Endothelial cell of umbilical vein (primary cell): ENCODE measurements around the gene SCGB2A2. TPM values are rescaled to one million over a fixed set of nuclear protein-coding genes. Genes with fewer than 3 reads are reported as not detected.

ENCODE experiments used
- BruUV-seq: library from RNA; stranded (reverse); fragments of 400-500 nt; replicated peaks from 2 replicates; lab custom pipeline; 2021; lab: Mats Ljungman, UMichigan
- CTCF ChIA-PET: fragments of 300-600, 350-600 bp; sonication (Branson Sonifier 250); formaldehyde crosslinking; loops from one replicate; lab custom pipeline; 2021; ENCODE audit warnings: antibody characterized with exemption, inconsistent platforms; lab: Charles Lee
- POLR2A ChIA-PET: fragments of 300-600, 350-600 bp; sonication (Branson Sonifier 250); formaldehyde crosslinking; loops from one replicate; lab custom pipeline; 2021; ENCODE audit warnings: antibody characterized with exemption, inconsistent platforms; lab: Charles Lee
- DNase-seq: peaks from one replicate; pipeline ENCODE4 v3.0.0-alpha.2; 2011; ENCODE audit warnings: low read depth, low spot score
- FAIRE-seq: peaks from 2 replicates; lab custom pipeline; 2011; peaks lifted over from hg19 to GRCh38; lab: Jason Lieb, UNC
- H2AFZ ChIP-seq: 2 replicates; pipeline ENCODE4 v1.6.0; 2012; ENCODE audit warnings: low read depth, low read length, control low read depth, inconsistent platforms
- H3K27ac ChIP-seq: 2 replicates; pipeline ENCODE4 v1.5.1; 2011; ENCODE audit warnings: low read depth, mild to moderate bottlenecking, control low read depth, low read length, moderate library complexity; ENCODE audit not compliant: insufficient read depth
- H3K27me3 ChIP-seq, 2 experiments: 2 replicates each; pipeline versions ENCODE4 v1.6.0 to v1.6.1; 2011; ENCODE audit warnings: low read length in 2 of 2, mixed read lengths in 1 of 2; ENCODE audit not compliant: control insufficient read depth in 2 of 2, insufficient read depth in 2 of 2
- H3K36me3 ChIP-seq, 2 experiments: 2 replicates in 1 of 2; 3 replicates in 1 of 2; pipeline ENCODE4 v1.5.1; 2011; ENCODE audit warnings: low read length in 2 of 2, mild to moderate bottlenecking in 1 of 2, moderate library complexity in 1 of 2; ENCODE audit not compliant: control insufficient read depth in 2 of 2, insufficient read depth in 2 of 2; ENCODE audit errors: extremely low read depth in 1 of 2
- H3K4me1 ChIP-seq: 3 replicates; pipeline ENCODE4 v1.5.1; 2011; ENCODE audit warnings: mild to moderate bottlenecking, low read length; ENCODE audit not compliant: control insufficient read depth, insufficient read depth; ENCODE audit errors: extremely low read depth
- H3K4me2 ChIP-seq: 2 replicates; pipeline ENCODE4 v1.6.1; 2011; ENCODE audit warnings: low read length, control low read depth, mixed read lengths; ENCODE audit not compliant: insufficient read depth
- H3K4me3 ChIP-seq, 3 experiments: fragments of 200-600 bp in 1 of 3; sonication (generic), shearing (Covaris generic) in 1 of 3; replicated peaks in 1 of 3; 2 replicates each; pipeline ENCODE4 v1.5.1; 2011 to 2016; ENCODE audit warnings: control low read depth in 3 of 3, low read length in 3 of 3, mild to moderate bottlenecking in 2 of 3, inconsistent platforms in 1 of 3, low read depth in 1 of 3, moderate library complexity in 1 of 3; ENCODE audit not compliant: insufficient read depth in 1 of 3
- H3K79me2 ChIP-seq: 2 replicates; pipeline ENCODE4 v1.6.0; 2012; ENCODE audit warnings: low read length, inconsistent platforms; ENCODE audit not compliant: control insufficient read depth, insufficient read depth
- H3K9ac ChIP-seq: replicated peaks from 2 replicates; pipeline ENCODE3; 2011; ENCODE audit warnings: low read length, control low read depth; ENCODE audit not compliant: insufficient read depth; ENCODE audit errors: extremely low read depth
- H3K9me1 ChIP-seq: replicated peaks from 3 replicates; pipeline ENCODE4 v1.6.0; 2011; ENCODE audit warnings: mild to moderate bottlenecking, low read length; ENCODE audit not compliant: control insufficient read depth, insufficient read depth; ENCODE audit errors: extremely low read depth
- H3K9me3 ChIP-seq: replicated peaks from 2 replicates; pipeline ENCODE4 v1.5.1; 2012; ENCODE audit warnings: low read length, inconsistent platforms; ENCODE audit not compliant: control insufficient read depth, insufficient read depth
- H4K20me1 ChIP-seq: replicated peaks from 2 replicates; pipeline ENCODE3; 2011; ENCODE audit warnings: mild to moderate bottlenecking, low read length; ENCODE audit not compliant: control insufficient read depth, insufficient read depth; ENCODE audit errors: extremely low read depth
- EZH2 ChIP-seq: IDR thresholded peaks from 2 replicates; pipeline ENCODE4 v1.6.1; 2012; ENCODE audit warnings: borderline replicate concordance, low read depth, mild to moderate bottlenecking, moderate library complexity, low read length, inconsistent platforms; ENCODE audit not compliant: severe bottlenecking
- FOS ChIP-seq: IDR thresholded peaks from 2 replicates; pipeline ENCODE4 v1.6.1; 2011; ENCODE audit warnings: mild to moderate bottlenecking, low read length, moderate library complexity, borderline replicate concordance; ENCODE audit not compliant: insufficient read depth
- GATA2 ChIP-seq: IDR thresholded peaks from 2 replicates; pipeline ENCODE4 v1.7.0; 2011; ENCODE audit warnings: low read depth, mild to moderate bottlenecking, moderate library complexity, mixed read lengths, low read length; ENCODE audit not compliant: insufficient read length, insufficient read depth
- JUN ChIP-seq: IDR thresholded peaks from 2 replicates; pipeline ENCODE4 v1.6.1; 2011; ENCODE audit warnings: borderline replicate concordance, low read depth; ENCODE audit not compliant: insufficient read length, insufficient read depth
- MYC ChIP-seq: IDR thresholded peaks from one replicate; pipeline ENCODE4 v1.6.1; 2011; ENCODE audit warnings: mild to moderate bottlenecking, low read depth, low read length
- POLR2A ChIP-seq: IDR thresholded peaks from 2 replicates; pipeline ENCODE4 v1.6.1; 2012; ENCODE audit warnings: low read depth, mild to moderate bottlenecking, control low read depth, low read length
- POLR2AphosphoS5 ChIP-seq: IDR thresholded peaks from 2 replicates; pipeline ENCODE4 v1.6.1; 2012; ENCODE audit warnings: low read depth, mild to moderate bottlenecking, control low read depth, low read length, moderate library complexity; ENCODE audit not compliant: insufficient read depth
- dilution Hi-C: fragments of 300-500 bp; cut with MboI; formaldehyde crosslinking; loops from one replicate; pipeline ENCODE4 v1.15.0; 2019; ENCODE audit warnings: low sequenced_read_pairs; ENCODE audit not compliant: extremely low pct_ligation_motif_present
- intact Hi-C: fragments of 100-400 bp; cut with micrococcal nuclease; formaldehyde crosslinking; loops from one replicate; pipeline ENCODE4 v1.10.0; 2022
- polyA plus RNA-seq, 4 experiments: library from polyadenylated mRNA; depleted of rRNA in 3 of 4; stranded (reverse) in 3 of 4; unstranded in 1 of 4; fragments of >200 nt; gene quantifications; 2 replicates each; pipeline versions ENCODE4 v1.2.1 to v1.2.3, GENCODE V29; 2011 to 2012; ENCODE audit warnings: missing spikeins in 1 of 4
- total RNA-seq: library from RNA; stranded (reverse); gene quantifications from 2 replicates; pipeline ENCODE4 v1.2.3, GENCODE V29; 2021
- TF ChIP-seq, protein P1 (sequence below), 2 donors: IDR thresholded peaks; 1 replicate in 1 of 2; 2 replicates in 1 of 2; pipeline ENCODE4 v1.5.1; 2011; ENCODE audit warnings: low read length in 2 of 2, mild to moderate bottlenecking in 2 of 2, moderate library complexity in 2 of 2, control low read depth in 1 of 2, inconsistent platforms in 1 of 2, low read depth in 1 of 2; ENCODE audit not compliant: insufficient read depth in 1 of 2; ENCODE audit errors: extremely low read depth in 1 of 2
- TF ChIP-seq, protein P2 (sequence below): IDR thresholded peaks from 2 replicates; pipeline ENCODE4 v1.6.1; 2011; ENCODE audit not compliant: insufficient read depth, insufficient read length

Gene SCGB2A2
- total and polyA plus RNA-seq, 2 donors (not counting 3 experiments of a cell fraction or from before 2014, with no cell fraction given), result not detected

DNA sequence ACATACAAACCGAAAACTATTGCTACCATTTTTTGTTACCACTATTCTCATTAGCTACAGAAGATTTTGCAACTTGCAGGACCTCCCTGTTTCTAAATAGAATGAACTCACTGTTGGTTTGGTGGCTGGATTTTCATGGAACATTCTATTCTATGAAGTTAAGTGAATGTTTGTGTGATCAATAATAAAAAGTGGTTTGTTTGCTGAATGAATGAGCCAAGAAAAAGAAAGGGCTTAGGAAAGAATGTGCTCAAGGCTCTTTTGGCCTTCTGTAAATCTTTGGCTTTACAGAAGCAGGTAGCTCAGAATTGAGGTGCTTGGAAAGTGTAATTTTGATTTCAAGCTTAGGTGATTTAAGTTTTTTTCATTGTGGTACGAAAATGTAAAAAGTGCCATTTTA lies 33.8 kb upstream of the SCGB2A2 start:
- CTCF ChIA-PET, result interaction anchor here (0.8 to 1.3 kb wide), 7 partner anchors 9 to 289 kb away, joined by 3 to 5 read pairs (median 3); no protein-coding TSS in a partner anchor
- POLR2A ChIA-PET, result no interaction called here
- Histone ChIP-seq H3K4me3 (no peak overlapping the region), H3K27me3 (peaks cover 13 to 16% of the 10 kb centered on the region in 2 experiments), H4K20me1 (no peaks in the 10 kb centered on the region), H3K27ac (no peak overlapping the region), H3K9me3 (no peaks in the 10 kb centered on the region), H3K4me2 (no peak overlapping the region), H3K79me2 (no peaks in the 10 kb centered on the region), H2AFZ (no peak overlapping the region), H3K9me1 (no peaks in the 10 kb centered on the region), H3K36me3 (no peaks in the 10 kb centered on the region), H3K4me1 (no peaks in the 10 kb centered on the region), H3K9ac (no peak overlapping the region)
- FAIRE-seq, result no peak
- dilution Hi-C loops (no loop called here), intact Hi-C loops (no loop called here)
- DNase-seq, result no peak
- no peak for TF ChIP-seq MYC
- TF ChIP-seq POLR2A, result no peak
- TF ChIP-seq JUN, result no peak
- TF ChIP-seq, protein P1, sequence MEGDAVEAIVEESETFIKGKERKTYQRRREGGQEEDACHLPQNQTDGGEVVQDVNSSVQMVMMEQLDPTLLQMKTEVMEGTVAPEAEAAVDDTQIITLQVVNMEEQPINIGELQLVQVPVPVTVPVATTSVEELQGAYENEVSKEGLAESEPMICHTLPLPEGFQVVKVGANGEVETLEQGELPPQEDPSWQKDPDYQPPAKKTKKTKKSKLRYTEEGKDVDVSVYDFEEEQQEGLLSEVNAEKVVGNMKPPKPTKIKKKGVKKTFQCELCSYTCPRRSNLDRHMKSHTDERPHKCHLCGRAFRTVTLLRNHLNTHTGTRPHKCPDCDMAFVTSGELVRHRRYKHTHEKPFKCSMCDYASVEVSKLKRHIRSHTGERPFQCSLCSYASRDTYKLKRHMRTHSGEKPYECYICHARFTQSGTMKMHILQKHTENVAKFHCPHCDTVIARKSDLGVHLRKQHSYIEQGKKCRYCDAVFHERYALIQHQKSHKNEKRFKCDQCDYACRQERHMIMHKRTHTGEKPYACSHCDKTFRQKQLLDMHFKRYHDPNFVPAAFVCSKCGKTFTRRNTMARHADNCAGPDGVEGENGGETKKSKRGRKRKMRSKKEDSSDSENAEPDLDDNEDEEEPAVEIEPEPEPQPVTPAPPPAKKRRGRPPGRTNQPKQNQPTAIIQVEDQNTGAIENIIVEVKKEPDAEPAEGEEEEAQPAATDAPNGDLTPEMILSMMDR (IDR thresholded peaks at IDR 0.05; ENCODE audit: extremely low read depth in 1 of 2, insufficient read depth in 1 of 2, low read depth in 1 of 2, low read length in 2 of 2), result no peak
- TF ChIP-seq GATA2, result no peak
- TF ChIP-seq FOS, result no peak
- TF ChIP-seq, protein P2, sequence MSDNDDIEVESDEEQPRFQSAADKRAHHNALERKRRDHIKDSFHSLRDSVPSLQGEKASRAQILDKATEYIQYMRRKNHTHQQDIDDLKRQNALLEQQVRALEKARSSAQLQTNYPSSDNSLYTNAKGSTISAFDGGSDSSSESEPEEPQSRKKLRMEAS, result no peak
- TF ChIP-seq EZH2, result no peak
- TF ChIP-seq POLR2AphosphoS5, result no peak
- no TSS peak for BruUV-seq
